HG02678 (cell line): ENCODE data around the gene ESR2.

Experiments used
- ATAC-seq: cut with Tn5 transposase; IDR thresholded peaks from one replicate; pipeline ENCODE4 v1.9.1; 2021; ENCODE audit warnings: mild to moderate bottlenecking, moderate library complexity; ENCODE audit not compliant: unreplicated experiment

The ESR2 gene

GRCh38 chr14:64272019-64272418 is 22.2 kb downstream of the ESR2 start:
- no peak for ATAC-seq

GRCh38 chr14:64266239-64266638 is 27.9 kb downstream of the ESR2 start:
- no peak for ATAC-seq

GRCh38 chr14:64265222-64265621 is 28.9 kb downstream of the ESR2 start:
- no peak for ATAC-seq

GRCh38 chr14:64260418-64260817 is 33.8 kb downstream of the ESR2 start:
- no peak for ATAC-seq

- ATAC-seq, result no peak
Observed at GRCh38 chr14:64255756-64256155, 38.4 kb downstream of the ESR2 start.

- ATAC-seq, result no peak
Observed at GRCh38 chr14:64253672-64254071, 40.5 kb downstream of the ESR2 start.

GRCh38 chr14:64249363-64249762 is 44.8 kb downstream of the ESR2 start:
- no peak for ATAC-seq

- ATAC-seq, result no peak
Observed at GRCh38 chr14:64248689-64249088, 45.5 kb downstream of the ESR2 start.

GRCh38 chr14:64247195-64247594 is 47.0 kb downstream of the ESR2 start:
- no peak for ATAC-seq

GRCh38 chr14:64246688-64247087 is 47.5 kb downstream of the ESR2 start:
- ATAC-seq, result no peak

GRCh38 chr14:64245491-64245890 is 48.7 kb downstream of the ESR2 start:
- no peak for ATAC-seq

GRCh38 chr14:64244279-64244678 is 49.9 kb downstream of the ESR2 start:
- ATAC-seq, result no peak

GRCh38 chr14:64238631-64239030 is 55.5 kb downstream of the ESR2 start:
- ATAC-seq, result no peak

- no peak for ATAC-seq
Observed at GRCh38 chr14:64238049-64238448, 56.1 kb downstream of the ESR2 start.

GRCh38 chr14:64235652-64236640 is 58.2 kb downstream of the ESR2 start:
- ATAC-seq, result peak; percentile 60

GRCh38 chr14:64234877-64235651 is 59.1 kb downstream of the ESR2 start:
- ATAC-seq, result no peak

GRCh38 chr14:64233531-64234190 is 60.5 kb downstream of the ESR2 start:
- ATAC-seq, result no peak

GRCh38 chr14:64232944-64233343 is 61.2 kb downstream of the ESR2 start:
- no peak for ATAC-seq

- peak; percentile 37 for ATAC-seq
Observed at GRCh38 chr14:64232095-64232838, 61.9 kb downstream of the ESR2 start.

- no peak for ATAC-seq
Observed at GRCh38 chr14:64229489-64229888, 64.7 kb downstream of the ESR2 start.

- no peak for ATAC-seq
Observed at GRCh38 chr14:64227856-64228255, 66.3 kb downstream of the ESR2 start.
